Measurements from ENCODE around the gene DBX2.
"Not testable (repeated sequence)": the region's sequence is repeated elsewhere in the genome, so short reads cannot be mapped to it uniquely, and the experiment has no call there.

Gene DBX2

GRCh38 chr12:45050751-45051571 lies at the start of gene DBX2:
Gene DBX2, minus strand, starts transcription at chr12:45051099. Its CDS starts 172 bp downstream, at chr12:45050927.
- DNase-seq (ENCODE audit: low read depth): no peak

GRCh38 chr12:45098766-45099165 lies 47.9 kb upstream of the DBX2 start:
- DNase-seq (ENCODE audit: low read depth): no peak

- not testable (repeated sequence) for DNase-seq (ENCODE audit: low read depth)
Observed at GRCh38 chr12:45095417-45095816, 44.5 kb upstream of the DBX2 start.

- DNase-seq (ENCODE audit: low read depth): no peak
Observed at GRCh38 chr12:45093051-45093450, 42.2 kb upstream of the DBX2 start.

GRCh38 chr12:45089411-45090075 lies 38.6 kb upstream of the DBX2 start:
- no peak for DNase-seq (ENCODE audit: low read depth)

- no peak for DNase-seq (ENCODE audit: low read depth)
Observed at GRCh38 chr12:45088608-45089007, 37.7 kb upstream of the DBX2 start.

GRCh38 chr12:45084248-45084647 lies 33.3 kb upstream of the DBX2 start:
- DNase-seq (ENCODE audit: low read depth): not testable (repeated sequence)

- no peak for DNase-seq (ENCODE audit: low read depth)
Observed at GRCh38 chr12:45077251-45077650, 26.4 kb upstream of the DBX2 start.

GRCh38 chr12:45076417-45077026 lies 25.6 kb upstream of the DBX2 start:
- DNase-seq (ENCODE audit: low read depth): no peak

GRCh38 chr12:45075587-45076282 lies 24.8 kb upstream of the DBX2 start:
- DNase-seq (ENCODE audit: low read depth): no peak

- DNase-seq (ENCODE audit: low read depth): no peak
Observed at GRCh38 chr12:45065125-45065626, 14.3 kb upstream of the DBX2 start.

- DNase-seq (ENCODE audit: low read depth): no peak
Observed at GRCh38 chr12:45060976-45061375, 10.1 kb upstream of the DBX2 start.

- no peak for DNase-seq (ENCODE audit: low read depth)
Observed at GRCh38 chr12:45051572-45052125, 750 bp upstream of the DBX2 start.

- DNase-seq (ENCODE audit: low read depth): no peak
Observed at GRCh38 chr12:45049912-45050750, 768 bp downstream of the DBX2 start.

GRCh38 chr12:45042599-45042998 lies 8.3 kb downstream of the DBX2 start:
- no peak for DNase-seq (ENCODE audit: low read depth)

- DNase-seq (ENCODE audit: low read depth): no peak
Observed at GRCh38 chr12:45040977-45041376, 9.9 kb downstream of the DBX2 start.

GRCh38 chr12:45039757-45040156 lies 11.1 kb downstream of the DBX2 start:
- no peak for DNase-seq (ENCODE audit: low read depth)

GRCh38 chr12:45034861-45035265 lies 16.0 kb downstream of the DBX2 start:
- DNase-seq (ENCODE audit: low read depth): no peak

GRCh38 chr12:45017916-45018315 lies 33.0 kb downstream of the DBX2 start:
- DNase-seq (ENCODE audit: low read depth): no peak

GRCh38 chr12:45014396-45014795 lies 36.5 kb downstream of the DBX2 start:
- no peak for DNase-seq (ENCODE audit: low read depth)

GRCh38 chr12:45012749-45013148 lies 38.1 kb downstream of the DBX2 start:
- no peak for DNase-seq (ENCODE audit: low read depth)
